SK-N-SH (cell line): ENCODE results near the gene HTRA3. TPM values are rescaled to one million over a fixed set of nuclear protein-coding genes. Genes with fewer than 3 reads are reported as not detected.

Experiments used
- CTCF ChIA-PET: fragments of 300-600, 350-600 bp; formaldehyde crosslinking; extraction: SDS; loops from one replicate; lab custom pipeline; 2021; lab: Yijun Ruan, JAX
- POLR2A ChIA-PET: fragments of 350-600 bp; sonication (Branson Sonifier 250); formaldehyde crosslinking; extraction: SDS; loops from one replicate; lab custom pipeline; 2020; ENCODE audit warnings: antibody characterized with exemption, inconsistent platforms; lab: Yijun Ruan, JAX
- DNase-seq: peaks from one replicate; pipeline ENCODE4 v3.0.0; 2012
- H2AFZ ChIP-seq: fragments of 200-600 bp; sonication (generic); 2 replicates; pipeline ENCODE4 v1.8.1; 2016; ENCODE audit warnings: antibody characterized with exemption, mild to moderate bottlenecking, low read depth
- H3F3A ChIP-seq: fragments of 200-600 bp; sonication (generic); replicated peaks from 2 replicates; pipeline ENCODE3; 2016; ENCODE audit warnings: antibody characterized with exemption, mild to moderate bottlenecking; ENCODE audit not compliant: insufficient read depth
- H3K27ac ChIP-seq, 2 experiments: fragments of 200-500 bp in 1 of 2; fragments of 200-600 bp in 1 of 2; sonication (Bioruptor generic) in 1 of 2; sonication (generic), shearing (Covaris generic) in 1 of 2; 2 replicates each; pipeline versions ENCODE4 v1.5.1 to v1.6.1; 2014 to 2016; ENCODE audit warnings: low read depth in 2 of 2, inconsistent platforms in 1 of 2, low read length in 1 of 2, mild to moderate bottlenecking in 1 of 2, mixed read lengths in 1 of 2
- H3K27me3 ChIP-seq: fragments of 200-600 bp; sonication (generic), shearing (Covaris generic); 2 replicates; pipeline ENCODE4 v1.6.1; 2016; ENCODE audit warnings: mixed run types; ENCODE audit not compliant: insufficient read depth
- H3K36me3 ChIP-seq, 2 experiments: fragments of 200-500 bp in 1 of 2; fragments of 200-600 bp in 1 of 2; sonication (Bioruptor generic) in 1 of 2; sonication (generic) in 1 of 2; replicated peaks in 1 of 2; 2 replicates each; pipeline versions ENCODE3 to v1.5.1; 2014 to 2016; ENCODE audit warnings: low read length in 1 of 2, mild to moderate bottlenecking in 1 of 2; ENCODE audit not compliant: insufficient read depth in 2 of 2, control insufficient read depth in 1 of 2
- H3K4me1 ChIP-seq, 2 experiments: fragments of 200-500 bp in 1 of 2; fragments of 200-600 bp in 1 of 2; sonication (Bioruptor generic) in 1 of 2; sonication (generic), shearing (Covaris generic) in 1 of 2; 2 replicates each; pipeline versions ENCODE4 v1.5.1 to v1.6.1; 2014 to 2016; ENCODE audit warnings: low read depth in 1 of 2, low read length in 1 of 2, mixed run types in 1 of 2; ENCODE audit not compliant: insufficient read depth in 2 of 2, control insufficient read depth in 1 of 2
- H3K4me2 ChIP-seq: fragments of 200-600 bp; sonication (generic), shearing (Covaris generic); 2 replicates; pipeline ENCODE4 v1.6.1; 2017; ENCODE audit warnings: mixed run types
- H3K4me3 ChIP-seq, 2 experiments: fragments of 200-500 bp in 1 of 2; fragments of 200-600 bp in 1 of 2; sonication (Bioruptor generic) in 1 of 2; sonication (generic), shearing (Covaris generic) in 1 of 2; 2 replicates each; pipeline versions ENCODE4 v1.5.1 to v1.8.1; 2014 to 2016; ENCODE audit warnings: low read depth in 2 of 2, inconsistent platforms in 1 of 2, low read length in 1 of 2, mild to moderate bottlenecking in 1 of 2, mixed read lengths in 1 of 2, moderate library complexity in 1 of 2
- H3K79me2 ChIP-seq: fragments of 200-600 bp; sonication (generic); 2 replicates; pipeline ENCODE4 v1.8.1; 2017; ENCODE audit warnings: mild to moderate bottlenecking; ENCODE audit not compliant: insufficient read depth
- H3K9ac ChIP-seq: fragments of 200-600 bp; sonication (generic); 2 replicates; pipeline ENCODE4 v1.6.1; 2017; ENCODE audit warnings: mixed run types
- H3K9me2 ChIP-seq: fragments of 200-600 bp; sonication (generic); 2 replicates; pipeline ENCODE4 v1.6.1; 2017; ENCODE audit warnings: mixed run types
- H3K9me3 ChIP-seq: fragments of 200-600 bp; sonication (generic); 2 replicates; pipeline ENCODE4 v1.6.1; 2017; ENCODE audit warnings: mixed run types, mild to moderate bottlenecking, moderate library complexity
- H4K20me1 ChIP-seq: fragments of 200-600 bp; sonication (generic); 2 replicates; pipeline ENCODE4 v1.6.1; 2017; ENCODE audit warnings: mild to moderate bottlenecking, mixed run types; ENCODE audit not compliant: insufficient read depth
- CHD2 ChIP-seq: fragments of 150-350 bp; IDR thresholded peaks from 2 replicates; pipeline ENCODE4 v1.6.1; 2018; ENCODE audit warnings: low read length; ENCODE audit not compliant: partially characterized antibody
- EZH2phosphoT487 ChIP-seq: fragments of 200-600 bp; sonication (generic); IDR thresholded peaks from 2 replicates; pipeline ENCODE4 v1.6.1; 2017; ENCODE audit warnings: low read depth, mixed run types, mild to moderate bottlenecking, antibody characterized with exemption, moderate library complexity, borderline replicate concordance
- FOSL2 ChIP-seq: IDR thresholded peaks from 2 replicates; pipeline ENCODE4 v1.4.0; 2012; ENCODE audit warnings: low read depth, mild to moderate bottlenecking, moderate library complexity, borderline replicate concordance
- NFIC ChIP-seq: IDR thresholded peaks from 2 replicates; pipeline ENCODE4 v1.4.0; 2012; ENCODE audit warnings: borderline replicate concordance
- RAD21 ChIP-seq: IDR thresholded peaks from 2 replicates; pipeline ENCODE4 v1.6.1; 2012; ENCODE audit warnings: mild to moderate bottlenecking, low read length
- RCOR1 ChIP-seq: fragments of 150-350 bp; IDR thresholded peaks from 2 replicates; pipeline ENCODE4 v1.6.1; 2017; ENCODE audit warnings: antibody characterized with exemption, low read length
- RFX5 ChIP-seq: IDR thresholded peaks from 2 replicates; pipeline ENCODE4 v1.6.1; 2012; ENCODE audit warnings: mild to moderate bottlenecking, improper control_type of control experiment, low read length
- TAF1 ChIP-seq: IDR thresholded peaks from 2 replicates; pipeline ENCODE4 v1.6.1; 2012; ENCODE audit warnings: low read depth, mild to moderate bottlenecking, low read length, moderate library complexity, borderline replicate concordance
- YY1 ChIP-seq: IDR thresholded peaks from 2 replicates; pipeline ENCODE4 v1.4.0; 2012; ENCODE audit warnings: low read depth, mild to moderate bottlenecking
- WGBS: methylation state at CpG from one replicate; pipeline ENCODE4 v1.1.6; 2017; ENCODE audit warnings: low lambda C conversion rate; 5-methylcytosine and 5-hydroxymethylcytosine counted together
- polyA plus RNA-seq, 3 experiments: library from polyadenylated mRNA; depleted of rRNA; stranded (reverse); fragments of >200 nt; gene quantifications; 2 replicates each; pipeline ENCODE4 v1.2.3, GENCODE V29; 2012
- TF ChIP-seq, protein P1 (sequence below): IDR thresholded peaks from 2 replicates; pipeline ENCODE4 v1.4.0; 2012; ENCODE audit warnings: low read depth, borderline replicate concordance
- TF ChIP-seq, protein P2 (sequence below): IDR thresholded peaks from 2 replicates; pipeline ENCODE4 v1.4.0; 2012; ENCODE audit warnings: low read depth, borderline replicate concordance
- TF ChIP-seq, protein P3 (sequence below): IDR thresholded peaks from 2 replicates; pipeline ENCODE4; 2012

Gene HTRA3
- polyA plus RNA-seq, 1 of the 3 experiments (the other 2 are of a cell fraction): 0.05 TPM

DNA sequence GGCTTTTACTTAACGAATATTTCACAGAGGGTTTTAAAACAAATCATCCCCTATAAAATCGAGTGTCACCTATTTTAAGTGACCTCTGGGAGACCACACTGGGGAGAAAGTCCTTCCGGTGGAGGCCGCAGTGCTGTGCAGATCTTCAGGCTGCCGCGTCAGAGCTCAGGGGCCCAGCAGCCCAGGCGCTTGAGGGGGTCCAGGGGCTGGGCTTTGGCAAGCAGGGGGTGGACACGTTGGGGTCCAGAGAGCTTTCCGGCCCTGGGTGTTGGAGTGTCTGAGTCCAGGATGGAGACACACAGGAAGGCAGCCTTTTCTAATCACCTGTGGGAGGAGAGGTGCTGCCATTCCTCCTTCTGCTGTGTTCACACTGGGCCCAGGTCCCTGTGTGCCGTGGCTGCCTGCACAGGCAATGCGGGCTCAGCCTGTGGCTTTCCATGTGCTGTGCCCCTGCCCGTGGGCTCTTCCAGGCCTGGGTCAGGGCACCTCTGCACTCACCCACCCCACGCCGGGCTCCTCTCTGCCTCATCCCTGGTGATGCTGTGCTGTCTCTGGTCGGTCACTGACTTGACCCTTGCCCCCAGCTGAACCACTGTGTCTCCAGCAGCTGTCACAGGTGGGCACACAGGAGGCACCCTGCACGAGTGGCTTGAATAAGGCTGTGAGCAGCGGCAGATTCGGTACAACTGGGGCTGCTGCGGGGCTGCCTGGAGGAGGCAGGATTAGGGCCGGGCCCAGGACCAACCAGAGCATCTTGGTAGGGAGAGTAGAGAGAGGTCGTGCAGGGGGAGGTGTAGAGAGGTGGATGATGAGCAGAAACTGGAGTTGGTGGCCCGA lies 10.0 kb downstream of the HTRA3 start (continued):
- TF ChIP-seq, protein P1, sequence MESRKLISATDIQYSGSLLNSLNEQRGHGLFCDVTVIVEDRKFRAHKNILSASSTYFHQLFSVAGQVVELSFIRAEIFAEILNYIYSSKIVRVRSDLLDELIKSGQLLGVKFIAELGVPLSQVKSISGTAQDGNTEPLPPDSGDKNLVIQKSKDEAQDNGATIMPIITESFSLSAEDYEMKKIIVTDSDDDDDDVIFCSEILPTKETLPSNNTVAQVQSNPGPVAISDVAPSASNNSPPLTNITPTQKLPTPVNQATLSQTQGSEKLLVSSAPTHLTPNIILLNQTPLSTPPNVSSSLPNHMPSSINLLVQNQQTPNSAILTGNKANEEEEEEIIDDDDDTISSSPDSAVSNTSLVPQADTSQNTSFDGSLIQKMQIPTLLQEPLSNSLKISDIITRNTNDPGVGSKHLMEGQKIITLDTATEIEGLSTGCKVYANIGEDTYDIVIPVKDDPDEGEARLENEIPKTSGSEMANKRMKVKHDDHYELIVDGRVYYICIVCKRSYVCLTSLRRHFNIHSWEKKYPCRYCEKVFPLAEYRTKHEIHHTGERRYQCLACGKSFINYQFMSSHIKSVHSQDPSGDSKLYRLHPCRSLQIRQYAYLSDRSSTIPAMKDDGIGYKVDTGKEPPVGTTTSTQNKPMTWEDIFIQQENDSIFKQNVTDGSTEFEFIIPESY: no peak

DNA sequence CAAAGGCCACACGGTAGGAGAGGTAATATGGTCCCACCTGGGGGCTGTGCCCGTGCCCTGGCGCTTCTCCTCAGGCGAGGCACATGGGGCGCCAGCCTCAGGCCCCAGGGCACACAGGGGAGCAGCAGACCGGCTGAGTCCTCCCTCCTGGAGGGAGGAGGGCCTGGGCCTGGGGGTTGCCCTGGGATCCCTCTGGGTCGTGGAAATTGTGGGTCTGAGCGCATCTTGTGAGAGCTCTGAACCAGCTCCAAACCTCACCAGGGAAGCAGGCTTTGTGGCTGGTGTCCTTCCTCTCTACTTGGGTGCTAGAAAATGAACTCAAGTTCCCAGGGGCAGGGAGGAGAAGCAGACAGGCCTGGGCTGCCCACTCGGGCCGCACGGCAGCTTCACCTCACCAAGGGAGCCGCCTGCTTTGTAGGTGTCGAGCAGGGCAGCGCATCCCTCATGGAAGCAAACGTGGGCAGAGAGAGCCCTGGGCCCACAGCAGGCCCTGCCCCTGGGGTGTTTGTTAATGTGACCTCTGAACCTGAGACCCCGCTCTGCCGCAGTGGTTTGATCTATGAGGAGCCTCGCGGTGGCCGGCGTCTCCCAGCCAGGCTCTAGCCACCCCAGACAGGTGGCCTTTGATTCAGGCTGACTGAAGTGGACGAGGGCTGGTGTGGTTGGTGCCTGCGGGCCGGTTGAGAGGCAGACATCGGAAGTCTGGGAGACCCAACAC lies 10.8 kb downstream of the HTRA3 start:
- POLR2A ChIA-PET: no interaction called here
- H3K4me1 ChIP-seq: peaks cover 23 to 34% of the 10 kb centered on the region in 2 experiments; a peak in 3 of 4 replicates
- no peaks in the 10 kb centered on the region for H4K20me1 ChIP-seq
- no peak overlapping the region for H2AFZ ChIP-seq
- 96% methylated on average over 11 of the region's 25 CpGs for WGBS
- no peaks in the 10 kb centered on the region for H3K27me3 ChIP-seq
- DNase-seq: no peak
- CTCF ChIA-PET: interaction anchor here (1.0 kb wide), 1 partner anchor 104 kb away, joined by 3 read pairs; no protein-coding TSS in a partner anchor
- no peak overlapping the region for H3K4me2 ChIP-seq
- no peaks in the 10 kb centered on the region for H3K9me2 ChIP-seq
- no peak overlapping the region for H3K9ac ChIP-seq
- H3K79me2 ChIP-seq: no peaks in the 10 kb centered on the region
- H3K27ac ChIP-seq: no peak overlapping the region
- H3F3A ChIP-seq: peaks cover 6% of the 10 kb centered on the region
- no peak overlapping the region for H3K4me3 ChIP-seq
- TF ChIP-seq RCOR1 (no peak), RFX5 (no peak), FOSL2 (no peak)
- TF ChIP-seq, protein P2, sequence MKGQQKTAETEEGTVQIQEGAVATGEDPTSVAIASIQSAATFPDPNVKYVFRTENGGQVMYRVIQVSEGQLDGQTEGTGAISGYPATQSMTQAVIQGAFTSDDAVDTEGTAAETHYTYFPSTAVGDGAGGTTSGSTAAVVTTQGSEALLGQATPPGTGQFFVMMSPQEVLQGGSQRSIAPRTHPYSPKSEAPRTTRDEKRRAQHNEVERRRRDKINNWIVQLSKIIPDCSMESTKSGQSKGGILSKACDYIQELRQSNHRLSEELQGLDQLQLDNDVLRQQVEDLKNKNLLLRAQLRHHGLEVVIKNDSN: no peak
- H3K9me3 ChIP-seq: no peaks in the 10 kb centered on the region
- no peaks in the 10 kb centered on the region for H3K36me3 ChIP-seq

- peaks cover 25 to 28% of the 10 kb centered on the region in 2 experiments; a peak in 3 of 4 replicates for H3K4me1 ChIP-seq
- 80% methylated on average over 2 of the region's 15 CpGs for WGBS
- H3K79me2 ChIP-seq: no peaks in the 10 kb centered on the region
- no peaks in the 10 kb centered on the region for H3K9me2 ChIP-seq
- H3K27me3 ChIP-seq: no peaks in the 10 kb centered on the region
- no peak overlapping the region for H2AFZ ChIP-seq
- no peaks in the 10 kb centered on the region for H3K9me3 ChIP-seq
- no peaks in the 10 kb centered on the region for H3K36me3 ChIP-seq
- DNase-seq: no peak
- no peak overlapping the region for H3K27ac ChIP-seq
- peaks cover 2% of the 10 kb centered on the region for H3F3A ChIP-seq
- CTCF ChIA-PET: interaction anchor here (1.0 kb wide), 1 partner anchor 104 kb away, joined by 3 read pairs; no protein-coding TSS in a partner anchor
- TF ChIP-seq, protein P2: no peak
- TF ChIP-seq, protein P1: no peak
- no peak for TF ChIP-seq RCOR1
- TF ChIP-seq CHD2: no peak
- TF ChIP-seq FOSL2: no peak
- no peak for TF ChIP-seq RAD21
- TF ChIP-seq NFIC: no peak
- TF ChIP-seq EZH2phosphoT487: no peak
- TF ChIP-seq, protein P3, sequence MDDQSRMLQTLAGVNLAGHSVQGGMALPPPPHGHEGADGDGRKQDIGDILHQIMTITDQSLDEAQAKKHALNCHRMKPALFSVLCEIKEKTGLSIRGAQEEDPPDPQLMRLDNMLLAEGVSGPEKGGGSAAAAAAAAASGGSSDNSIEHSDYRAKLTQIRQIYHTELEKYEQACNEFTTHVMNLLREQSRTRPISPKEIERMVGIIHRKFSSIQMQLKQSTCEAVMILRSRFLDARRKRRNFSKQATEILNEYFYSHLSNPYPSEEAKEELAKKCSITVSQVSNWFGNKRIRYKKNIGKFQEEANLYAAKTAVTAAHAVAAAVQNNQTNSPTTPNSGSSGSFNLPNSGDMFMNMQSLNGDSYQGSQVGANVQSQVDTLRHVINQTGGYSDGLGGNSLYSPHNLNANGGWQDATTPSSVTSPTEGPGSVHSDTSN: no peak
- no peak for TF ChIP-seq TAF1
- no peak for TF ChIP-seq YY1
- H3K4me2 ChIP-seq: no peak overlapping the region
- POLR2A ChIA-PET: no interaction called here
- no peak overlapping the region for H3K9ac ChIP-seq
- H4K20me1 ChIP-seq: no peaks in the 10 kb centered on the region
- H3K4me3 ChIP-seq: no peak overlapping the region
Measured at GRCh38 chr4:8280876-8281440, 11.4 kb downstream of the HTRA3 start.
